SU-DHL-6 (cell line): Measurements from ENCODE around the gene FCHO1.

Experiments
- EZH2phosphoT487 ChIP-seq: fragments of 200-600 bp; sonication (generic), shearing (Covaris generic); conservative IDR thresholded peaks from 2 replicates; pipeline ENCODE4 v1.6.1; 2018; ENCODE audit warnings: mild to moderate bottlenecking, antibody characterized with exemption, low read length, moderate library complexity, mixed read lengths
- TF ChIP-seq, protein P1 (sequence below): fragments of 200-600 bp; sonication (generic); IDR thresholded peaks from one replicate; pipeline ENCODE4 v1.5.1; 2017; ENCODE audit warnings: antibody characterized with exemption, mild to moderate bottlenecking, low read length, moderate library complexity; ENCODE audit not compliant: insufficient read depth, poor library complexity, severe bottlenecking

- TF ChIP-seq, protein P1, sequence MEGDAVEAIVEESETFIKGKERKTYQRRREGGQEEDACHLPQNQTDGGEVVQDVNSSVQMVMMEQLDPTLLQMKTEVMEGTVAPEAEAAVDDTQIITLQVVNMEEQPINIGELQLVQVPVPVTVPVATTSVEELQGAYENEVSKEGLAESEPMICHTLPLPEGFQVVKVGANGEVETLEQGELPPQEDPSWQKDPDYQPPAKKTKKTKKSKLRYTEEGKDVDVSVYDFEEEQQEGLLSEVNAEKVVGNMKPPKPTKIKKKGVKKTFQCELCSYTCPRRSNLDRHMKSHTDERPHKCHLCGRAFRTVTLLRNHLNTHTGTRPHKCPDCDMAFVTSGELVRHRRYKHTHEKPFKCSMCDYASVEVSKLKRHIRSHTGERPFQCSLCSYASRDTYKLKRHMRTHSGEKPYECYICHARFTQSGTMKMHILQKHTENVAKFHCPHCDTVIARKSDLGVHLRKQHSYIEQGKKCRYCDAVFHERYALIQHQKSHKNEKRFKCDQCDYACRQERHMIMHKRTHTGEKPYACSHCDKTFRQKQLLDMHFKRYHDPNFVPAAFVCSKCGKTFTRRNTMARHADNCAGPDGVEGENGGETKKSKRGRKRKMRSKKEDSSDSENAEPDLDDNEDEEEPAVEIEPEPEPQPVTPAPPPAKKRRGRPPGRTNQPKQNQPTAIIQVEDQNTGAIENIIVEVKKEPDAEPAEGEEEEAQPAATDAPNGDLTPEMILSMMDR: no peak
- TF ChIP-seq EZH2phosphoT487: no peak
These were observed 24.1 kb upstream of the FCHO1 start for GRCh38 chr19:17726964-17727773.
